ENCODE data around the gene ZBTB43. TPM values are rescaled to one million over a fixed set of nuclear protein-coding genes. Genes with fewer than 3 reads are reported as not detected.

Gene ZBTB43
- total and polyA plus RNA-seq, 10 of the 15 experiments (the other 5 are each of a cell fraction or from before 2014, with no cell fraction given) = 2.4 to 19.3 (median 8.7) TPM

DNA sequence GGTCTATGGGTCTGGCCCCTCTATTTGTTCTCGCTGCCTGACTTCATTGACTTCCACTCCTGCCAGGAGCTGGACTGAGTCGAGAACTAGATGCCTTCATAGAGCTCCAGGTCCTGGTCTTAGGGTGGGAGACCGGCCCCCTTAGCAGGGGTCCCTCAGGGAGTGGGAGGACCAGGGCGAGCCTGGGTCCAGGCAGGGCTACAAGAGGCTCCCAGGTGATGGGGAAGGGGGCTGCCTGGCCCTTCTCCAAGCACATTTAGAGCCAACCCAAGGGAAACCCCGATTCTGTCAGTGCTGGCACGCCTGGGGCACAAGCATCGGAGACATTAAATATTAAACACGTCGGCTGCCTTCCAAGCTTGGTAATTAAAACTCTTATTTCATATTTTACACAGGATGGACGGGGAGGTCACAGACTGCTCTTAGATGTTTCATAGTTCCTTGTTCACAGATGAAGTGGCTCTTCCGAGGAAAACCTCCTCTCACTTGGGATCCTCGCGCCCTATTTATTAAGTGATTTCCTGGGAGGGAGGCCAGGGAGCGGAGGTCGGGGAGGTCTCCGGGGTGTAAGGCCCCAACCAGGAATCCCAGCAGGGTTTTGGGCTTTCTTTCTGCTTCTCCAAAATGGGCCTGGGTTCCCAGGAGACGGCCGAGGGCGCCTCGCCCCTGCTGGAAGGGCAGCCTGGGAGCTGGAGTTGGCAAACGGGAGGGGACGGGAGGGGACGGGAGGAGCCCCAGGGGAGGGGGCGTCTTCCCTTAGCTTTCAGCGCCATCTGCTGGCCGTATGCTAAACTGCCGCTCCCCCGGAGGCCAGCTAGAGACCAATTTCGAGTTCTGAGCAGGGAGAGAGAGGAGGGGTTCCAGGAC, 23.4 kb upstream of the ZBTB43 start (continued):
- TF ChIP-seq, protein P1, sequence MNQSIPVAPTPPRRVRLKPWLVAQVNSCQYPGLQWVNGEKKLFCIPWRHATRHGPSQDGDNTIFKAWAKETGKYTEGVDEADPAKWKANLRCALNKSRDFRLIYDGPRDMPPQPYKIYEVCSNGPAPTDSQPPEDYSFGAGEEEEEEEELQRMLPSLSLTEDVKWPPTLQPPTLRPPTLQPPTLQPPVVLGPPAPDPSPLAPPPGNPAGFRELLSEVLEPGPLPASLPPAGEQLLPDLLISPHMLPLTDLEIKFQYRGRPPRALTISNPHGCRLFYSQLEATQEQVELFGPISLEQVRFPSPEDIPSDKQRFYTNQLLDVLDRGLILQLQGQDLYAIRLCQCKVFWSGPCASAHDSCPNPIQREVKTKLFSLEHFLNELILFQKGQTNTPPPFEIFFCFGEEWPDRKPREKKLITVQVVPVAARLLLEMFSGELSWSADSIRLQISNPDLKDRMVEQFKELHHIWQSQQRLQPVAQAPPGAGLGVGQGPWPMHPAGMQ (IDR thresholded peaks at IDR 0.05; ENCODE audit: borderline replicate concordance) = no peak

DNA sequence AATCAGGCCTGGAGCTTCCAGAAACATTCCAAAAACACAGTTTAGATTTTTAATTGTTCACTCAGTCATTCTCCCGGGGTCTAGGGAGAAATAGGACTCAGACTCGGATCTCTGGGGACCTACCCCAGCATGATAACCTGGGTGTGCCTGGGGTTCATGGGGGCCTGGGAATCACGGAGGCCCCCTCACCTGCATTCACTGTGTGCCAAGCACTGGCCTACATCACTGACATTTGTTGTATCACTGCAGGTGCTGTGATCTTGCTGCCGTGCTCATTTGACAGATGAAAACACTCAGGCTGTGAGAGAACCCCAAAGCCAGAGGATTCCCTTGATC, 22.8 kb upstream of the ZBTB43 start:
- DNase-seq (ENCODE audit: low read depth, low spot score) = no peak
- H3K27me3 ChIP-seq (replicated peaks in 1 of 2; ENCODE audit: control insufficient read depth in 2 of 2, insufficient read depth in 2 of 2, low read length in 1 of 2) = no peaks in the 10 kb centered on the region; a peak in 1 of 4 replicates
- H4K20me1 ChIP-seq (ENCODE audit: control insufficient read depth, insufficient read depth) = no peaks in the 10 kb centered on the region
- FAIRE-seq = no peak
- TF ChIP-seq, protein P2, sequence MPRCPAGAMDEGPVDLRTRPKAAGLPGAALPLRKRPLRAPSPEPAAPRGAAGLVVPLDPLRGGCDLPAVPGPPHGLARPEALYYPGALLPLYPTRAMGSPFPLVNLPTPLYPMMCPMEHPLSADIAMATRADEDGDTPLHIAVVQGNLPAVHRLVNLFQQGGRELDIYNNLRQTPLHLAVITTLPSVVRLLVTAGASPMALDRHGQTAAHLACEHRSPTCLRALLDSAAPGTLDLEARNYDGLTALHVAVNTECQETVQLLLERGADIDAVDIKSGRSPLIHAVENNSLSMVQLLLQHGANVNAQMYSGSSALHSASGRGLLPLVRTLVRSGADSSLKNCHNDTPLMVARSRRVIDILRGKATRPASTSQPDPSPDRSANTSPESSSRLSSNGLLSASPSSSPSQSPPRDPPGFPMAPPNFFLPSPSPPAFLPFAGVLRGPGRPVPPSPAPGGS (IDR thresholded peaks at IDR 0.05; ENCODE audit: borderline replicate concordance, insufficient read depth, low read depth, low read length, poor library complexity, severe bottlenecking) = no peak
- no peak for TF ChIP-seq EZH2 (IDR thresholded peaks at IDR 0.05; ENCODE audit: borderline replicate concordance, control insufficient read depth, low read depth, low read length)
- TF ChIP-seq CREB1 (IDR thresholded peaks at IDR 0.05; ENCODE audit: low read depth) = no peak
- no peak for TF ChIP-seq BMI1 (IDR thresholded peaks at IDR 0.05; ENCODE audit: borderline replicate concordance)
- no peak for TF ChIP-seq SMAD5 (IDR thresholded peaks at IDR 0.05; ENCODE audit: low read depth)
- TF ChIP-seq MTA2 (IDR thresholded peaks at IDR 0.05; ENCODE audit: low read depth) = no peak
- TF ChIP-seq PML (IDR thresholded peaks at IDR 0.05; ENCODE audit: low read length) = no peak
- TF ChIP-seq, protein P3, sequence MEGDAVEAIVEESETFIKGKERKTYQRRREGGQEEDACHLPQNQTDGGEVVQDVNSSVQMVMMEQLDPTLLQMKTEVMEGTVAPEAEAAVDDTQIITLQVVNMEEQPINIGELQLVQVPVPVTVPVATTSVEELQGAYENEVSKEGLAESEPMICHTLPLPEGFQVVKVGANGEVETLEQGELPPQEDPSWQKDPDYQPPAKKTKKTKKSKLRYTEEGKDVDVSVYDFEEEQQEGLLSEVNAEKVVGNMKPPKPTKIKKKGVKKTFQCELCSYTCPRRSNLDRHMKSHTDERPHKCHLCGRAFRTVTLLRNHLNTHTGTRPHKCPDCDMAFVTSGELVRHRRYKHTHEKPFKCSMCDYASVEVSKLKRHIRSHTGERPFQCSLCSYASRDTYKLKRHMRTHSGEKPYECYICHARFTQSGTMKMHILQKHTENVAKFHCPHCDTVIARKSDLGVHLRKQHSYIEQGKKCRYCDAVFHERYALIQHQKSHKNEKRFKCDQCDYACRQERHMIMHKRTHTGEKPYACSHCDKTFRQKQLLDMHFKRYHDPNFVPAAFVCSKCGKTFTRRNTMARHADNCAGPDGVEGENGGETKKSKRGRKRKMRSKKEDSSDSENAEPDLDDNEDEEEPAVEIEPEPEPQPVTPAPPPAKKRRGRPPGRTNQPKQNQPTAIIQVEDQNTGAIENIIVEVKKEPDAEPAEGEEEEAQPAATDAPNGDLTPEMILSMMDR (IDR thresholded peaks at IDR 0.05 in 2 of 3, conservative IDR thresholded peaks at IDR 0.05 in 1 of 3; ENCODE audit: control insufficient read depth in 2 of 3, extremely low read depth in 1 of 3, insufficient read depth in 1 of 3, low read depth in 3 of 3, low read length in 3 of 3) = no peak
- no peak overlapping the region for H3K9ac ChIP-seq (ENCODE audit: control insufficient read depth, insufficient read depth, low read length)
- no peaks in the 10 kb centered on the region for H3K79me2 ChIP-seq (ENCODE audit: control insufficient read depth, insufficient read depth, low read length)
- intact Hi-C loops (cut with micrococcal nuclease; ENCODE audit: unreplicated experiment) = loop anchor here (5.0 kb wide), 1 partner anchor 170 kb away; the partner anchor contains the start of gene LMX1B
- ChIA-PET SMC1A (ENCODE audit: uncharacterized antibody, unreplicated experiment) (interaction anchor here (1.0 to 8.2 kb wide), 5 partner anchors 8 to 92 kb away, joined by 3 to 111 read pairs (median 7); no protein-coding TSS in a partner anchor), CTCF (interaction anchor here (0.7 to 12.2 kb wide), 22 partner anchors 9 to 283 kb away, joined by 3 to 445 read pairs (median 5); no protein-coding TSS in a partner anchor), RAD21 (ENCODE audit: unreplicated experiment) (interaction anchor here (0.6 to 7.7 kb wide), 12 partner anchors 22 to 80 kb away, joined by 3 to 150 read pairs (median 4); partner anchors contain the start of gene ZBTB43), POLR2A (interaction anchor here (0.5 to 1.2 kb wide), 2 partner anchors 62 to 75 kb away, joined by 3 to 4 read pairs; no protein-coding TSS in a partner anchor)
- 16% methylated on average over 4 of the region's 4 CpGs for WGBS (ENCODE audit: insufficient coverage, insufficient replicate concordance, low lambda C conversion rate, missing lambda C conversion rate)
- H3K4me1 ChIP-seq (ENCODE audit: control insufficient read depth, insufficient read depth, low read length) = no peaks in the 10 kb centered on the region
- no peak overlapping the region for H2AFZ ChIP-seq (ENCODE audit: control insufficient read depth, low read depth, low read length)
- H3K4me3 ChIP-seq = no peak overlapping the region
- no peak for ATAC-seq
- no TSS peak for BruUV-seq (replicated peaks)
- no peak overlapping the region for H3K27ac ChIP-seq (ENCODE audit: control insufficient read depth, insufficient read depth)
- H3K36me3 ChIP-seq (ENCODE audit: control insufficient read depth in 2 of 2, insufficient read depth in 2 of 2, low read length in 1 of 2) = no peaks in the 10 kb centered on the region
- H3K9me3 ChIP-seq (replicated peaks; ENCODE audit: control insufficient read depth, insufficient read depth, low read length) = no peaks in the 10 kb centered on the region
- in situ Hi-C loops (cut with MboI) = loop anchor here (5.0 kb wide), 2 partner anchors 75 to 175 kb away; no protein-coding TSS in a partner anchor
- no peak overlapping the region for H3K4me2 ChIP-seq (ENCODE audit: control insufficient read depth, insufficient read depth)
